B cell (primary cell): Measurements from ENCODE around the gene ERI3. TPM values are rescaled to one million over a fixed set of nuclear protein-coding genes. Genes with fewer than 3 reads are reported as not detected.

Source experiments
- ATAC-seq: fragments of 200-7000 bp; cut with Tn5 transposase; one replicate; pipeline ENCODE4 v1.10.0; 2021; ENCODE audit warnings: low read depth, mild to moderate bottlenecking, moderate number of reproducible peaks, moderate library complexity
- CTCF ChIA-PET: fragments of 350-600 bp; sonication (Branson Sonifier 250); formaldehyde crosslinking; loops from one replicate; lab custom pipeline; 2021; ENCODE audit warnings: antibody characterized with exemption, inconsistent platforms; lab: Charles Lee
- POLR2A ChIA-PET: fragments of 350-600 bp; sonication (Branson Sonifier 250); formaldehyde crosslinking; loops from one replicate; lab custom pipeline; 2021; ENCODE audit warnings: antibody characterized with exemption; lab: Charles Lee
- DNase-seq: peaks from one replicate; pipeline ENCODE4 v3.0.0; 2013
- H2AFZ ChIP-seq: 2 replicates; pipeline ENCODE4 v1.6.1; 2012; ENCODE audit warnings: mild to moderate bottlenecking, low read depth, low read length; ENCODE audit not compliant: insufficient read depth, poor library complexity, severe bottlenecking
- H3K27ac ChIP-seq, 2 donors: 1 replicate in 1 of 2; 2 replicates in 1 of 2; pipeline ENCODE4 v1.5.1; 2012 to 2013; ENCODE audit warnings: low read length in 2 of 2, mild to moderate bottlenecking in 2 of 2, moderate library complexity in 1 of 2
- H3K27me3 ChIP-seq, 4 experiments: fragments of 200-600 bp in 1 of 4; sonication (generic) in 1 of 4; replicated peaks in 1 of 4; 1 replicate in 2 of 4; 2 replicates in 2 of 4; pipeline versions ENCODE4 v1.6.1 to v1.7.0; 2013 to 2016; ENCODE audit warnings: low read length in 3 of 4, mild to moderate bottlenecking in 2 of 4, mixed read lengths in 1 of 4, moderate library complexity in 1 of 4; ENCODE audit not compliant: insufficient read depth in 4 of 4, control insufficient read depth in 3 of 4; ENCODE audit errors: control extremely low read depth in 1 of 4
- H3K36me3 ChIP-seq, 2 experiments: replicated peaks in 1 of 2; 1 replicate in 1 of 2; 2 replicates in 1 of 2; pipeline versions ENCODE4 v1.6.1 to v1.7.1; 2013; ENCODE audit warnings: low read length in 1 of 2; ENCODE audit not compliant: insufficient read depth in 2 of 2, control insufficient read depth in 1 of 2; ENCODE audit errors: control extremely low read depth in 1 of 2, extremely low read depth in 1 of 2
- H3K4me1 ChIP-seq, 2 donors: fragments of 200-600 bp in 1 of 2; sonication (generic) in 1 of 2; 1 replicate in 1 of 2; 2 replicates in 1 of 2; pipeline versions ENCODE4 v1.5.1 to v1.6.1; 2013 to 2017; ENCODE audit warnings: low read length in 2 of 2; ENCODE audit not compliant: control insufficient read depth in 2 of 2, insufficient read depth in 2 of 2
- H3K4me2 ChIP-seq: replicated peaks from 2 replicates; pipeline ENCODE3; 2012; ENCODE audit warnings: mild to moderate bottlenecking, low read depth, low read length; ENCODE audit not compliant: poor library complexity, severe bottlenecking
- H3K4me3 ChIP-seq, 5 experiments: fragments of 200-600 bp in 1 of 5; sonication (generic) in 1 of 5; 1 replicate in 3 of 5; 2 replicates in 2 of 5; pipeline versions ENCODE4 v1.5.1 to v1.7.0; 2011 to 2016; ENCODE audit warnings: low read length in 4 of 5, mild to moderate bottlenecking in 4 of 5, low read depth in 2 of 5, control low read depth in 1 of 5, moderate library complexity in 1 of 5; ENCODE audit not compliant: insufficient read depth in 1 of 5; ENCODE audit errors: control extremely low read depth in 1 of 5, extremely low read depth in 1 of 5
- H3K79me2 ChIP-seq: fragments of 200-600 bp; sonication (generic); one replicate; pipeline ENCODE4 v1.6.0; 2016; ENCODE audit warnings: low read length; ENCODE audit not compliant: control insufficient read depth, insufficient read depth
- H3K9ac ChIP-seq: fragments of 200-600 bp; sonication (generic); 2 replicates; pipeline ENCODE4 v1.6.1; 2017; ENCODE audit warnings: mild to moderate bottlenecking, low read length, moderate library complexity
- H3K9me3 ChIP-seq, 3 donors: one replicate each; pipeline versions ENCODE4 v1.6.1 to v1.7.1; 2013; ENCODE audit warnings: low read length in 2 of 3; ENCODE audit not compliant: control insufficient read depth in 2 of 3, insufficient read depth in 1 of 3; ENCODE audit errors: control extremely low read depth in 1 of 3
- H4K20me1 ChIP-seq: 2 replicates; pipeline ENCODE4 v1.6.0; 2012; ENCODE audit warnings: mild to moderate bottlenecking, low read length; ENCODE audit not compliant: insufficient read depth, control insufficient read depth, poor library complexity, severe bottlenecking
- H3K27ac Mint-ChIP-seq: one replicate; pipeline ENCODE4 v1.8.0; 2021; ENCODE audit warnings: mixed read lengths
- H3K27me3 Mint-ChIP-seq: one replicate; pipeline ENCODE4 v1.8.0; 2021; ENCODE audit warnings: mixed read lengths
- H3K4me1 Mint-ChIP-seq: one replicate; pipeline ENCODE4 v1.8.0; 2021; ENCODE audit warnings: mixed read lengths
- H3K4me3 Mint-ChIP-seq: one replicate; pipeline ENCODE4 v1.8.0; 2021; ENCODE audit warnings: mixed read lengths
- H3K9me3 Mint-ChIP-seq: one replicate; pipeline ENCODE4 v1.8.0; 2022; ENCODE audit warnings: mixed read lengths; ENCODE audit not compliant: insufficient read depth
- EZH2 ChIP-seq: IDR thresholded peaks from 2 replicates; pipeline ENCODE4 v1.6.1; 2012; ENCODE audit warnings: borderline replicate concordance, low read depth, mild to moderate bottlenecking, moderate library complexity, low read length; ENCODE audit not compliant: insufficient read depth, poor library complexity, severe bottlenecking
- WGBS: methylation state at CpG from one replicate; pipeline ENCODE4 v1.1.5; 2013; ENCODE audit warnings: missing lambda C conversion rate; ENCODE audit not compliant: insufficient coverage; 5-methylcytosine and 5-hydroxymethylcytosine counted together
- intact Hi-C: fragments of 100-400 bp; cut with micrococcal nuclease; formaldehyde crosslinking; loops from one replicate; pipeline ENCODE4 v1.10.0; 2022
- polyA plus RNA-seq: library from polyadenylated mRNA; depleted of rRNA; stranded (reverse); fragments of >200 nt; gene quantifications from 2 replicates; pipeline ENCODE4 v1.2.3, GENCODE V29; 2012
- total RNA-seq, 2 donors: library from RNA; stranded (reverse); fragments of 120-200 nt in 1 of 2; gene quantifications; 1 replicate in 1 of 2; 2 replicates in 1 of 2; pipeline versions ENCODE4 v1.2.3 to v1.2.4, GENCODE V29; 2013 to 2022
- TF ChIP-seq, protein P1 (sequence below): fragments of 200-600 bp; IDR thresholded peaks from one replicate; pipeline ENCODE4 v1.8.0; 2022; ENCODE audit warnings: antibody characterized with exemption, mild to moderate bottlenecking

The ERI3 gene
- total and polyA plus RNA-seq, 2 donors (not counting 1 experiment from before 2014, with no cell fraction given), result 37.5 to 53.9 TPM

DNA sequence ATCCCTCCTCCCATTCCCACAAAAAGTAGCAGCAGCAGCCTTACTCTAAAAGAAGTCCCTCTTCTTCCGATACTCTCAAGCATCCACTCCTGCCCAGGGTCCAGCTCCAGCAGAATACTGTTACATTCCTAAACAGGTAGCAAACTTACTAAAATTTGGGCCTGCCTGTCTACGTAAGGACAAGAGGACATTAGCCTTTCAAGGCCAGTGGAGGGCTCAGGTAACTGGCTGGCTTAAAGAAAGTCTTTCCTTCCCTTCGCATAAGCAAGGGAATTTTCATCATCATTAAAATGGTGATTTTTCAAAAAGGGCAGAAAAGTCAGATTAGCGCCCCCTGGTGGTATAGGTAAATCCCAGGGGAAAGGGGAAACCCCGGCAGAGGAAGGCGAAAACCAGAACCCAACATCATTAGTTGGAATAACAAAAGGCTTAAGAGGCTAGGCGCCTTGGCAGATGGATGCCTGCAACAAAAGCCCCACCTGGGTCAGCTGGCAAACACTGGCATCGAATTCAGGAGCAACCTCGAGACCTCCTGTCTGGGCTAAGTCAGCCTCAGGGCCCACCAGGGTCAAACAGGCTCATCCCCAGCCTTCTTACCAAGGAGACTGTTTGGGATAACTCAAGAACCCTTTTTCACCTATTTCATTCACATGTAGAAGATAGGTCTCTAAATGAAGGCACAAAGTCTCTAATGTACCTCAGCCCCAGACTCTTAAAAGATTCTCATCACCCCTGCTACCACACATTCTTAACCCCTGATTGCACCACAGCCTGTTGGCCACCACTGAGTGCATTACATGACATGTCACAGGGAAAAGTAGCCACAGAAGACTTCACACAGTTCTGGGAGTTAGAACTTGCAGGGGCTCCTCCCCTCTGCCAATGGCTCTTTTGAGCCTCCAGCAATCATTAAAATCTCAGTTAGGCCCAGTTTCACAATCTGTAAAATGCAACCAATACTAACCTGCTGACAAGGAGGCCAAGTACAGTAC, 36.7 kb downstream of the ERI3 start:
- H3K9me3 Mint-ChIP-seq, result no peaks in the 10 kb centered on the region
- no peaks in the 10 kb centered on the region for H3K9me3 ChIP-seq
- H3K9ac ChIP-seq, result no peak overlapping the region
- WGBS, result 69% methylated on average over 5 of the region's 9 CpGs
- no peak overlapping the region for H3K4me3 ChIP-seq
- H3K4me1 ChIP-seq, result peaks cover 3 to 9% of the 10 kb centered on the region in 2 donors
- no peak for ATAC-seq
- no peak overlapping the region for H3K4me3 Mint-ChIP-seq
- peaks cover 0 to 65% of the 10 kb centered on the region in 2 experiments for H3K36me3 ChIP-seq
- intact Hi-C loops, result loop anchor here (1.0 to 5.0 kb wide), 2 partner anchors 101 to 791 kb away; no protein-coding TSS in a partner anchor
- no peaks in the 10 kb centered on the region for H3K27me3 Mint-ChIP-seq
- H2AFZ ChIP-seq, result no peak overlapping the region
- H3K27ac ChIP-seq, result no peak overlapping the region
- H4K20me1 ChIP-seq, result peaks cover 6% of the 10 kb centered on the region
- ChIA-PET POLR2A (no interaction called here), CTCF (interaction anchor here (0.9 to 1.4 kb wide), 4 partner anchors 9 to 334 kb away, joined by 3 to 6 read pairs (median 4); no protein-coding TSS in a partner anchor)
- H3K79me2 ChIP-seq, result peaks cover 2% of the 10 kb centered on the region
- H3K27ac Mint-ChIP-seq, result peak overlapping the region; percentile 67
- H3K4me2 ChIP-seq, result no peak overlapping the region
- no peak for TF ChIP-seq EZH2
- TF ChIP-seq, protein P1, sequence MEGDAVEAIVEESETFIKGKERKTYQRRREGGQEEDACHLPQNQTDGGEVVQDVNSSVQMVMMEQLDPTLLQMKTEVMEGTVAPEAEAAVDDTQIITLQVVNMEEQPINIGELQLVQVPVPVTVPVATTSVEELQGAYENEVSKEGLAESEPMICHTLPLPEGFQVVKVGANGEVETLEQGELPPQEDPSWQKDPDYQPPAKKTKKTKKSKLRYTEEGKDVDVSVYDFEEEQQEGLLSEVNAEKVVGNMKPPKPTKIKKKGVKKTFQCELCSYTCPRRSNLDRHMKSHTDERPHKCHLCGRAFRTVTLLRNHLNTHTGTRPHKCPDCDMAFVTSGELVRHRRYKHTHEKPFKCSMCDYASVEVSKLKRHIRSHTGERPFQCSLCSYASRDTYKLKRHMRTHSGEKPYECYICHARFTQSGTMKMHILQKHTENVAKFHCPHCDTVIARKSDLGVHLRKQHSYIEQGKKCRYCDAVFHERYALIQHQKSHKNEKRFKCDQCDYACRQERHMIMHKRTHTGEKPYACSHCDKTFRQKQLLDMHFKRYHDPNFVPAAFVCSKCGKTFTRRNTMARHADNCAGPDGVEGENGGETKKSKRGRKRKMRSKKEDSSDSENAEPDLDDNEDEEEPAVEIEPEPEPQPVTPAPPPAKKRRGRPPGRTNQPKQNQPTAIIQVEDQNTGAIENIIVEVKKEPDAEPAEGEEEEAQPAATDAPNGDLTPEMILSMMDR, result peak; percentile 92
- H3K4me1 Mint-ChIP-seq, result peaks cover 9% of the 10 kb centered on the region
- no peaks in the 10 kb centered on the region for H3K27me3 ChIP-seq
- peak; percentile 76 for DNase-seq
